ENCODE results near the gene DNAJC2.
"Not testable (repeated sequence)": the region's sequence is repeated elsewhere in the genome, so short reads cannot be mapped to it uniquely, and the experiment has no call there.

The DNAJC2 gene

GRCh38 chr7:103341466-103341865, 3.1 kb downstream of the DNAJC2 start:
- no peak for DNase-seq

DNA sequence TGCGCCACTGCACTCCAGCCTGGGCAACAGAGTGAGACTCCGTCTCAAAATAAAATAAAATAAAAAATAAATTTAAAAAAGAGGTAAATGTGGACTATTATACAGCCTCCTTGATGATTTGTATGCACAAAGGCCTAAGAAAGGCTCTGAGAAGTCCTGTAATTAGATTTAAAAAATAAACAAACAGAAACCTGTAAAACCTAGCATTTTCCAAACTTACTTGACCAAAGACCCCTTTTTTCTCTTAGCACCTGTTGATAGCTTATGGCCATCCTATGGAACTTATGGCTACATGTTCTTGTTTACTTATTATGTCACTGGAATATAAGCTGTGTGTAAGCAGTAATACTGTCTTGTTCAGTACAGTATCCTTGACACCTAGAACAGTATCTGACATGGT, 5.7 kb downstream of the DNAJC2 start:
- no peak for DNase-seq

DNA sequence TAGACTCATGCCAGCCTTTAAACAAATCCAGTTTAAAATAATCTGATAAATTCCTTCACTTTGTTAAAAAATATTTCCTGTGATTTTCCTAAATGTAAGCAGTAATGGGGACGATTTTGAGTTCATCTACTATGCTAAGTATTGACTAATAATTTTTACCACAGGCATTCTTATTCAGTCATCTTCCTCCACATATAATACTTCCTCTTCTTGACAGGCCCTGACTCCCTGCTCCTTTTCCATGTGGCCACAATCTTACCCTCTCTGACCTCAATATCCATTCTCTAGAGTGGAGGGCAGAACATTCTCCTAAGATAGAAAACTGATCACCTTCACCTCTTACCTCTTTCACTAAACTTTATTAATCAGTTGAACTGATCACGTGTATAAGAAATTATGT, 7.8 kb downstream of the DNAJC2 start:
- no peak for DNase-seq

DNA sequence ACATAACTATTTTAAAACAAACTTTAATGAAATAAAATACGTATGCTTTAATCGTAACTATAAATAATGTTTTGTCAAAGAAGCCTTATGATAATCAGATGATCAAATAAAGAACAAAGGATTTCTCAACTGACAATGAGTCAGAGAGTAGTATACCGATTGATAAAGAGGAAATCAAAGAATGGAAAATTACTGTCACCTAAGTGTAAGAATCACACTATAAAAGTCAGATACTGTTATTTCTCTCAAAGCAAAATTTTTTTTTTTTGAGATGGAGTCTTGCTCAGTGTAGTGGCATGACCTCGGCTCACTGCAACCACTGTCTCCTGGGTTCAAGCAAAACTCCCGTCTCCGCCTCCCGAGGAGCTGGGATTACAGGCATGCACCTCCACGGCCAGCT, 18.8 kb downstream of the DNAJC2 start:
- DNase-seq: no peak

DNA sequence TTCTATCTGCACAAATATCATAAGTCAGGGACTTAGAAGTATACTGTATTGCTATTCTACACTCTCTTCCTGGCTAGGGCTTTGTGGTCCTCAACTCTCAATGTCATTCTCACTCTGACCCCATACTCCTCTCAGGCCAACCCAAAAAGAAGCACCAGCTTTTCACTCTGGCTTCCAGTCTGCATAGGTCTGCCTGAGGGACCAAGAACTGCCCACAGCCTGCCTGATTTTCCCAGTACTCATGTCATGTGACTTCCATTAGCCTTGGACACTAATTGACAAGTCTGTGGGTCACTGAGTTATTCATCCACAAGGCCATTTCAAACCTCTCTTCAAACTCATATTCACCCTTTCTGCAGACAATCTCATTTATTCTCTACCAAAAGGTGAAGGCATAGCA, 27.6 kb downstream of the DNAJC2 start:
- no peak for DNase-seq

GRCh38 chr7:103316380-103316941, 28.1 kb downstream of the DNAJC2 start:
- no peak for DNase-seq

DNA sequence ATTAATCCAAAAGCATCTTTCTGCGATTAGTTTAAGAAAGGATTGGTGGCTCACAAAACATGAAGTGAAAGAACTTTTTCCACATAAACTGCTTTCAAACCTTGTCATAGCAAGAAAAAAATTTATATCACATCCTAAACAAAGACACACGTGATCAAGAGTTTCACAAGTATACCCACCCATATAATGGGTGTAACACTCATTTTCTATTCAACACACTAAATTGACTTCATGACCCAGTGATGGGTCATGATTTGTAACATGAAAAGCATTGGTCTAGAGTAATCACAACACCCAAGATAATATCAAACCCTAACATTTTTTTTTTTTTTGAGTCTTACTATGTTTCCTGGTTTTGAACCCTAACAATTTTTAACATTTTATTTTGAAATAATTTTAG, 29.7 kb downstream of the DNAJC2 start:
- no peak for DNase-seq

DNA sequence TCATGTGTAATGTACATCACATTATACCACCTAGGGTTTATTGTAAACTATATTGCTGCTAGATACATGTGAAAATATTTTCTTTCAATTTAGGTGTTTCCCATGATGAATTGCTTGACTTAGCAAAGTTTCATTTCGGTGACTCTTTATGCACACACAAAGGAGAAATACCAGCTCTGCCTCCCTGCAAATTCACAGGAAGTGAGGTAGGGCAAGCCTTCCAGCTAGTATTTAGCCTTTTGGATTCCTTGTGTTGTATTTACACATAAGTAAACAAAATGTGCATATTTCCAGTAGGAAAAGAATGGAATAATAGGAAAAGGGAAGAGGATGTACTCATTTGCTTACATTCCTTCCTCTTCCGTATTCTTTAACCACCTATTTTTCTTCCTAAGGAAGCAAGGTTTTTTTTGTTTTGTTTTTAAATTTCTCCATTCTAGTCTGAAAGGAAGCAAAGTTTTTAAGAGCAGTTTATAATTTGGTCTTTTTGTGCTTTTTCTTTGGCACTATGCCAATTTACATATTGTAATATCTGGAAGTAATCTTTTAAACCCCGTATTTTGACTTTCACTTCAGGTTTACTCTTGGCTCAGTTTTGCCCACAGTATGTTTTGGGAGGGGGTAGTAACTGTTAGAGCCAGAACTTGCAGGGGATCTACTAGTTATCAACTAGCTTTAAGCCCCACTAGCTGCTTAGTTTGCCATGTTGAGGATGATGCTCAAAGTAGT, 36.9 kb downstream of the DNAJC2 start:
- no peak for DNase-seq

- no peak for DNase-seq
Measured at GRCh38 chr7:103301441-103301840, 43.1 kb downstream of the DNAJC2 start.

GRCh38 chr7:103299660-103300059, 44.9 kb downstream of the DNAJC2 start:
- DNase-seq: no peak

DNA sequence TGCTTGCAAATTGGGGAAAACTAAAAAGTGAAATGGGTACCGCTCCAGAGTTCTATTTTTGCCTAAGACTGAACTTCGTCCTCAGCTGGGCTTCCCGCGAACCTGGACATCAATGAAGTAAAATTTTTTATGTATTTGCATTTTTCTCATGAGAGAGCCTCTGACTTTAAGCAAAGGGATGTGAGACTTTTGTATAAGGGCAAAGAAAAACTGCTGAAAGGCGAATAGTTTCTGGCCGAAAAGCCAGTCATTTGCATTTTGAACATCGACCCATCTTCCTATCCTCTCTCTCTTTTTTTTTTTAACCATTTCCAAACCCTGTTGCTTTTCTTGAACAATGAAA, 46.8 kb downstream of the DNAJC2 start:
- no peak for DNase-seq

DNA sequence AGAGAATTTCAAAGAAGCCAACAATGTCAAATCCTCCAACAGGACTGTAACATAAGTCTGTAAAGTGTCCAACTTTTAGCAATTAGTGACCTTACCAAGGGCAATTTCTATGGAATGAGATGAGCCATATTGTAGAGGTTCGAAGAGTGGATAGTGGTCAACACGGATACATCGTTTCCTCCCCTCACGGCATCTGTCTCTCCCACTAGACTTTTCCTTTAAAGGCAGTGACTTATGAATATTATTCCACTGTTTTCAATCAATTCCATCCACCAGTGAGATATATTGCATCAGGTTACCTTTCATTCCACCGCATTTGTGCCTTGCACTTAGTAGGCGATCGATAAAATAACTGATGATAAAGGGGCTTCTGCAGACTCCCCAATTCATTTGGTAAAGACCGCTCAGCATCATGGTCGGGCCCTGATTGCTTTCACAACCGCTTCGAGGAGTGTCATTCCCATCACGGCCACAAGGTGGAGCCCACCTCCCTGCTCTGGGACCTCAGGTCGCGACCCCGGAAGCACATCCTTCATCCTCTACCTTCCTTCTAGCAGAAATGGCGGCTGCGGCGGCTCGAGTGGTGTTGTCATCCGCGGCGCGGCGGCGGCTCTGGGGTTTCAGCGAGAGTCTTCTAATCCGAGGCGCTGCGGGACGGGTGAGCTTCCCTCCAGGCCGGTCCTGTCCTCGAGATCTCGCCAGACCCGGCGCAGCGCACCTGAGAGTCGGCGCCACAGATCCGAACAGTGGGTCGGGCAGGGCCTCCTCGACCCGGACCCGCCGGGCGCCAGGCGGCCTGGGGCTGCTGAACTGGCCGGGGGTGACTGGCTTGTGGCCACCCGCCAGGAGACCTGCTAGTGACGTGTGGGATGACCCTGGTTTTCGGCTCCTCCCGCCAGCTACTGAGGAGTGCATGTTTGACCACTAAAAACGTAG, 47.4 kb downstream of the DNAJC2 start, which contains the start of gene PMPCB:
PMPCB (plus strand) TSS at position 535 of the 936 bp plus-strand sequence; CDS start at position 560, 25 bp downstream.
- peak; percentile 88 for DNase-seq

GRCh38 chr7:103293526-103293925, 51.0 kb downstream of the DNAJC2 start:
- no peak for DNase-seq

GRCh38 chr7:103292122-103292521, 52.4 kb downstream of the DNAJC2 start:
- DNase-seq: no peak

DNA sequence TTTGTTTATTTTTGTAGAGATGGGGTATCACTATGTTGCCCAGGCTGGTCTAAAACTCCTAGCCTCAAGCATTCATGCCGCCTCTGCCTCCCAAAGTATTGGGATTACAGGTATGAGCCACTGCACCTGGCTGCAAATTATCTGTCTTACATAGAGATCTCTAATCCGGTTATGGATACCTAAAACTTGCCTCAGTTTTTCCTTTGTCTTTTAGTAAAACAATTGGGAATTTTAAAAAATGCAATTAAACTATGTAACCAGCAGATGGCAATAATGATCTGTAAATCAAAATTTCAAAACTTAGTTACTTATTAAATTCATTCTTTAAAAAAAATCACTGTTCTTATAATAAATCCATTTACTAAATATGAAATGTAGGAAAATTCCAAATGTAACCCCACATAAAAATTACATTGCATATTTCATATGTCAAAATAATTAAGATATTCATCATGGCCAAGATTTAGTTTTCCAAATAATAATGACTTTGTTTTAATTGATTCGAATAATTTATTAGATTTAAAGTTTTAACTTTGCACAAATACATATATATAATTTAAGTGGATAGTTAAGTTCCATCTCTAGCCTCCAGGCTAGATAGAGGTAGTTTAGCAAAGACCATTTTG, 61.7 kb downstream of the DNAJC2 start:
- not testable (repeated sequence) for DNase-seq

- not testable (repeated sequence) for DNase-seq
Measured at GRCh38 chr7:103280803-103281155, 63.8 kb downstream of the DNAJC2 start.

DNA sequence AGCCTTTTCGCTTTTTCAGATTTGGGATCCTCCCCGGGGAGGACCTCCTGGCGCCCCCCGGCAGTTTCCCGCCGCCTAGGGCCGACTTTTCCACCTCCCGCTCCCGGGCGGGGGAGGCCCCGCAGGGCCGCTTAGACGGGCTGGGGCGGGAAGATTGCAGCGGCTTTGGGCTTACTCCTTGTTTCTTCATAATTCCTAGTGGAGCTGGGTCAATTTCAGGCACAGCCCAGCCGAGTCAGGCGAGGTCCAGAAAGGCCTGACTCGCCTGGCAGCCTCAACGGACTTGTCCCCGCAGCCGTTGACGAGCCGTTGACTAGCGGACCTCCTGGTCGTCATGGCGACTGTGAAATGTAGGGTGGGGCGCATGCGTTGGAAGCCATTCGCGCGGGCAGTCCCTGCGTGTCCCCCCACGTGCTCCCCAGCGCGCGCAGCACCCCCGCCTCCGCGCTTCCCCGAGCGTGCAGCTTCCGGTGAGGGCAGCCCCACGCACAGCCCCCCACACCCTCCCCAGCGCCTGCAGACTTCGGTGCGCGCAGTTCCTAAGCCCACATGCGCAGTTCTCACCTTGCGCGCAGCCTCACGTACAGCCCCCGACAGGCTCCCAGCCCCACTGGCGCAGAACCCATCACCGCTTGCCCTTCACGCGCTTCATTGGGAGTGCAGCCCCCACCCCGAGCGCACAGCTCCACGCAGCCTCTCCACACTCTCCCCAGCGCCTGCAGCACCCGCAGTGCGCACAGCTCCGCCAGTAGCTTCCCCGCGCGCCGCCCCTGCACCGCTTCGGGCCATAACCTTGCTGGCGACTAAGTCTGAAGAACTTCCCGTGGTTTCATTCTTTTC, 64.4 kb downstream of the DNAJC2 start:
- peak; percentile 54 for DNase-seq

- DNase-seq: peak; percentile 4
Measured at GRCh38 chr7:103279636-103279962, 65.0 kb downstream of the DNAJC2 start.

- not testable (repeated sequence) for DNase-seq
Measured at GRCh38 chr7:103278195-103278594, 66.4 kb downstream of the DNAJC2 start.

- not testable (repeated sequence) for DNase-seq
Measured at GRCh38 chr7:103274867-103275266, 69.7 kb downstream of the DNAJC2 start.

DNA sequence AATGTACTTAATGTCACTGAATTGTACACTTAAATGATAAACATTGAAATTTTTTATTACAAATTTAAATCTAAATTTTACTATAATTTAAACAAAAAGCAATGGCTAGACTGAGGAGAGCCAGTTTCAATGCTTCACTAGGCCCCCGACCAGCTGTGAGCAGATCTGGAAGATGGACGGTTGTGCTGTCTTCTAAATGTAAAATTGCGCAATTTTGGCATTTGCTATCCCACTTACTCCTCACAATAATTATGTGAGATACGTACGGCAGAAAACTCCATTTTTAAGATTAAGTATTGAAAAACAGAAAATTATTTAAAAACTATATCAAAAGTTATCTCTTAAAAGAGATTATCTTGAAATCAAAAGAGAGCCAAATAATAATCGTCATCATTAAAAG, 71.2 kb downstream of the DNAJC2 start:
- not testable (repeated sequence) for DNase-seq

DNA sequence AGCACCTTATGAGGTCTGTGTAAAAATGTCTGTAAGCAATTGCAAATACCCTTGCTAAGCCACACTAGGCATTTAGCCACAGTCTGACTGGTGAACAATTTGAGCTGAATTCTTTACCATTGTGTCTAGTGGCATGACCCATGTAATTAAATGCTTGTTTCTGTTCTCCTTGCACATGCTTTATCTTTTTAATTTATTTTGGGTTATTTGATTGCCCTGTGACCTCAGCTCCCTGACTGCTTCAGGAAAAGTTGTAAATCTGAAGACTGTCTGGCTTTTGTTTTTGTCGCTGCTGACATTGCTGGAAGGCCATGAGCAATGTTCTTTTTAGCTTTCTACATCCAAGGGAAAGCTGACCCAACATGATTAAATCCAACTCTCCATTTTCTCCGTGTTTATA, 78.3 kb downstream of the DNAJC2 start:
- not testable (repeated sequence) for DNase-seq

All from fibroblast of skin of right quadriceps (primary cell).